ENCODE results near the gene SEC31B. TPM values are rescaled to one million over a fixed set of nuclear protein-coding genes. Genes with fewer than 3 reads are reported as not detected.
A peak's percentile ranks its signal among the peaks of the same experiment; 100 is the strongest.

SEC31B gene
- total RNA-seq, 2 experiments from 2014 or later, result 42.9 to 120 TPM

GRCh38 chr10:100483876-100484666, 35.6 kb downstream of the SEC31B start:
- H3K4me3 Mint-ChIP-seq, result no peak overlapping the region
- no peak for ATAC-seq
- H3K36me3 Mint-ChIP-seq, result peaks cover 9% of the 10 kb centered on the region
- no peak for DNase-seq
- H3K27me3 Mint-ChIP-seq, result peaks cover 19% of the 10 kb centered on the region
- CTCF ChIA-PET, result interaction anchor here (1.1 to 10.3 kb wide), 4 partner anchors 13 to 157 kb away, joined by 3 to 363 read pairs (median 92); partner anchors contain the start of gene SEC31B
- H3K27ac Mint-ChIP-seq, result no peak overlapping the region
- no peaks in the 10 kb centered on the region for H3K9me3 Mint-ChIP-seq (ENCODE audit: low read depth)
- H3K4me1 Mint-ChIP-seq, result peaks cover 22% of the 10 kb centered on the region

DNA sequence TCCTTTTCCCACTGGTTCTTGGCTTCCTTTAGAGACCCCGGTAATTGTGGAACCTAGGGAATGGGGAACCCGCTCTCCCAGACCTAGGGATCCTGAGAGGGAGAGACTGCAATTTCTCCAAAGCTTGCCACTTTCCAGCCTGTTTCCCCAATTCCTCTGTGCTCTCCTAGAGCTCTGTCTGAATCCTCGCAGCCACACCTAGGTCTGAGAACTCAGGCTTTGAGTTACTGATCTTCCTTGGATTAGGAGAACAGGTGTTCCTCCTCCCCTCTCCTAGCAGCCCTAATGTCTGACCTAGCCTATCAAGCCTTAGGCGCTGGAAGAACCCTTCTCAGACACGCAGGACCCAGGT, 36.9 kb downstream of the SEC31B start:
- no peak overlapping the region for H3K27ac Mint-ChIP-seq

GRCh38 chr10:100482181-100482833, 37.4 kb downstream of the SEC31B start:
- Mint-ChIP-seq H3K9me3 (ENCODE audit: low read depth) (no peaks in the 10 kb centered on the region), H3K4me1 (peaks cover 22% of the 10 kb centered on the region), H3K36me3 (peaks cover 5% of the 10 kb centered on the region), H3K4me3 (peak overlapping the region; percentile 74), H3K27ac (peak overlapping the region; percentile 52), H3K27me3 (peaks cover 29% of the 10 kb centered on the region)
- DNase-seq, result peak; percentile 79
- CTCF ChIA-PET, result interaction anchor here (0.6 to 10.3 kb wide), 31 partner anchors 9 to 202 kb away, joined by 3 to 363 read pairs (median 4); partner anchors contain the start of genes HIF1AN, SCD and SEC31B
- peak; percentile 76 for ATAC-seq

More for the DNA sequence above, 36.9 kb downstream of the SEC31B start:
- H3K9me3 Mint-ChIP-seq (ENCODE audit: low read depth), result no peaks in the 10 kb centered on the region
- ATAC-seq (no peak), DNase-seq (no peak)
- peaks cover 29% of the 10 kb centered on the region for H3K27me3 Mint-ChIP-seq
- H3K36me3 Mint-ChIP-seq, result peaks cover 6% of the 10 kb centered on the region
- peaks cover 22% of the 10 kb centered on the region for H3K4me1 Mint-ChIP-seq
- CTCF ChIA-PET, result interaction anchor here (0.8 to 10.3 kb wide), 26 partner anchors 9 to 202 kb away, joined by 3 to 363 read pairs (median 6); partner anchors contain the start of genes HIF1AN, SCD and SEC31B
- H3K4me3 Mint-ChIP-seq, result peak overlapping the region; percentile 74

GRCh38 chr10:100481462-100482081, 38.1 kb downstream of the SEC31B start:
- Mint-ChIP-seq H3K27ac (no peak overlapping the region), H3K9me3 (ENCODE audit: low read depth) (no peaks in the 10 kb centered on the region), H3K36me3 (peaks cover 1% of the 10 kb centered on the region), H3K27me3 (peaks cover 29% of the 10 kb centered on the region), H3K4me1 (peaks cover 22% of the 10 kb centered on the region), H3K4me3 (peak overlapping the region; percentile 74)
- DNase-seq (peak; percentile 94), ATAC-seq (peak; percentile 94)
- CTCF ChIA-PET, result interaction anchor here (0.6 to 10.3 kb wide), 24 partner anchors 8 to 149 kb away, joined by 3 to 363 read pairs (median 6); partner anchors contain the start of genes HIF1AN and SEC31B

- Mint-ChIP-seq H3K4me3 (no peak overlapping the region), H3K27me3 (peaks cover 29% of the 10 kb centered on the region), H3K9me3 (ENCODE audit: low read depth) (no peaks in the 10 kb centered on the region), H3K36me3 (peaks cover 1% of the 10 kb centered on the region), H3K27ac (no peak overlapping the region), H3K4me1 (peaks cover 22% of the 10 kb centered on the region)
- ATAC-seq, result no peak
- DNase-seq, result no peak
- CTCF ChIA-PET, result interaction anchor here (3.4 to 10.3 kb wide), 3 partner anchors 17 to 46 kb away, joined by 33 to 363 read pairs (median 179); partner anchors contain the start of gene SEC31B
These were observed 39.7 kb downstream of the SEC31B start for GRCh38 chr10:100480002-100480401.

DNA sequence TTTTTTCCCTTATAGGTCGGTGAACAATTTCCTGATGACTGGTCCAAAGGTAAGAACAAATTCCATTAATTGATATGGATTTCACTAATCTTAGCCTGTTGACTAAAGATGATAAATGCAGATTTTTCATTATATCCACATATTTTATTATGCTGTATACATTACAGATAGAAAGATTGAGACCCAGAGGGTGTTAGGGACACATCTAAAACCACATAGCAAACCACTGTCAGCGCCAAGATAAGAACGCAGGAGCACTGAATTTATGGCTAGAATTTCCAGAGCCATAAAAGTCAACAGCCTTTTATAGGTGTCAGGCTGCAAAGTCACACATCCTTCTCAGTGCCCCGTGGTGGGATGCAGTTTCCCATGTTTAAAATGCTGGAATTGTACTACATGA, 40.6 kb downstream of the SEC31B start:
- no peak for DNase-seq
- ATAC-seq, result no peak
- peaks cover 29% of the 10 kb centered on the region for H3K27me3 Mint-ChIP-seq
- no peak overlapping the region for H3K4me3 Mint-ChIP-seq
- peaks cover 1% of the 10 kb centered on the region for H3K36me3 Mint-ChIP-seq
- H3K9me3 Mint-ChIP-seq (ENCODE audit: low read depth), result no peaks in the 10 kb centered on the region
- H3K27ac Mint-ChIP-seq, result no peak overlapping the region
- CTCF ChIA-PET, result interaction anchor here (10.3 kb wide), 1 partner anchor 34 kb away, joined by 363 read pairs; the partner anchor contains the start of gene SEC31B
- H3K4me1 Mint-ChIP-seq, result peaks cover 22% of the 10 kb centered on the region

DNA sequence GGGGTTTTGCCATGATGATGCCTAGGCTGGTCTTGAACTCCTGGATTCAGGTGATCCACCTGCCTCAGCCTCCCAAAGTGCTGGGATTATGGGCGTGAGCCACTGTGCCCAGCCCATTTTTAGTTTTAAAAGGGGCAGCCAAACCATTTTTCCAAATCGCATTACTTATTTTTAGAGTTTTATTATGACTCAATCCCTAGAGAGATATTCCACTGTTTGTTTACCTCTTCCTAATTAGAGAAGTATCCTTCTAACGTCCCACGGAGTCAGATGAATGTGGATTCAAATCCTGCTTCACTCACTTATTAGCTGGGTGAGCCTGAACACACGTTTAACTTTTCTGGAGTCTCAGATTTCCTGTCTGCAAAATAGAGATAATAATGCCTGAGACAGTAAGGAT, 41.7 kb downstream of the SEC31B start:
- DNase-seq, result no peak
- H3K4me3 Mint-ChIP-seq, result no peak overlapping the region
- no peaks in the 10 kb centered on the region for H3K9me3 Mint-ChIP-seq (ENCODE audit: low read depth)
- peaks cover 1% of the 10 kb centered on the region for H3K36me3 Mint-ChIP-seq
- H3K27me3 Mint-ChIP-seq, result peaks cover 29% of the 10 kb centered on the region
- CTCF ChIA-PET, result no interaction called here
- ATAC-seq, result no peak
- H3K27ac Mint-ChIP-seq, result no peak overlapping the region
- H3K4me1 Mint-ChIP-seq, result peaks cover 14% of the 10 kb centered on the region

DNA sequence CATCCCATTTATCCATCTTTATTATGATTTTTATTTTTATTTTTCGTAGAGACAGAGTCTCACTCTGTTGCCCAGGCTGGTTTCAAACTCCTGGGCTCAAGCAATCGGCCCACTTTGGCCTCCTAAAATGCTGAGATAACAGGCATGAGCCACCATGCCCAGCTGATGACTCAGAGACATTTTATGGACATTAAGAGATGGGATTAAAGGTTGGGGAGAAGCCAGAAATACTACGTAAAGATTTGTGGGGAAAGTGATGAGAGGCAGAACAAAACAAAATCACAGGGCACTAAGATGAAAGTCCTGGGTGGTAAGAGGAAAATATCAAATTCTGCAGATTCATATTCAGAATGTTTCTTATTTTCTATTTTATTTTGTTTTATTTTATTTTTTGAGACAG, 49.3 kb downstream of the SEC31B start:
- DNase-seq (no peak), ATAC-seq (no peak)
- CTCF ChIA-PET, result interaction anchor here (1.1 kb wide), 1 partner anchor 12 kb away, joined by 3 read pairs; no protein-coding TSS in a partner anchor
- Mint-ChIP-seq H3K4me1 (no peaks in the 10 kb centered on the region), H3K9me3 (ENCODE audit: low read depth) (no peaks in the 10 kb centered on the region), H3K4me3 (no peak overlapping the region), H3K27me3 (peaks cover 14% of the 10 kb centered on the region), H3K27ac (no peak overlapping the region), H3K36me3 (no peaks in the 10 kb centered on the region)

DNA sequence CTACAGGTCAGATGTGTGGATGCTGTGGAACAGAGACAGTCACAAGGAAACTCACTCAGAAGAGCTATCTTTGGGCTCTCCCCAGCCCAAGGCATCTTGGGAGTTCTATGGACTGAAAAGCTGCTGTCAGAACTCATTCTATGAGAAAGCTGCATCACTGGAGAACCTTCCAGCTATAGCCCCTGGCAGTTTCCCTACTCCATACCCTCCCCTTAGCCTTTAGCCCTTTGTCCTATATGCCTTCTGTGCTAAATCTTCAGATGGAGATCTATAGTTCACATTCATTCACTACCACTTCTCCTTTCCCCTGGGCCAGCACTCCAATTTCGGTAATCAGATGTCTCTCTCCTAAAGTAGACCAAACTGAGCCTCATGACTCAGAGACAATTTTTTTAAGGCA, 49.9 kb downstream of the SEC31B start:
- ATAC-seq, result no peak
- H3K9me3 Mint-ChIP-seq (ENCODE audit: low read depth), result no peaks in the 10 kb centered on the region
- H3K27me3 Mint-ChIP-seq, result peaks cover 14% of the 10 kb centered on the region
- no peak for DNase-seq
- H3K36me3 Mint-ChIP-seq, result no peaks in the 10 kb centered on the region
- H3K4me1 Mint-ChIP-seq, result no peaks in the 10 kb centered on the region
- H3K27ac Mint-ChIP-seq, result no peak overlapping the region
- no peak overlapping the region for H3K4me3 Mint-ChIP-seq
- CTCF ChIA-PET, result interaction anchor here (1.1 kb wide), 1 partner anchor 12 kb away, joined by 3 read pairs; no protein-coding TSS in a partner anchor

DNA sequence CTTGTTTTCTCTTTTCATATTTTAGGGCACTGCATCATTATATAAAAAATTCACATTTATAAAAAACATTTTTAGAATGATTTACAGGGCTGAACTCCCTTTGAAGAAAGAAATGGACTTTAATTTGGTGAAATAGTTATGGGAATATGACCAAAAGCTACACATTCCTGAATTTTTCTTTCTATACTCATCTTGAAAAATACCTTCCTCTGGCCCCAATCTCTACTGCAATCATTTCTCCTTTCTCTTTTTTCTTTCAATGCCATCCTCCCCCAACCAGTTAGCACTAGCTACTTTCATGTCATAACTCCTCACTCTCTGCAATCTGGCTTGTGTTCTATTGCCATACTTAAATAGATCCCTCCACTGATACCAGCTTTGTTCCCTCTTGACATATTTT, 50.7 kb downstream of the SEC31B start:
- DNase-seq (no peak), ATAC-seq (no peak)
- CTCF ChIA-PET, result interaction anchor here (1.0 to 1.4 kb wide), 3 partner anchors 13 to 40 kb away, joined by 3 read pairs; no protein-coding TSS in a partner anchor
- Mint-ChIP-seq H3K4me3 (no peak overlapping the region), H3K27ac (no peak overlapping the region), H3K4me1 (no peaks in the 10 kb centered on the region), H3K36me3 (no peaks in the 10 kb centered on the region), H3K9me3 (ENCODE audit: low read depth) (no peaks in the 10 kb centered on the region), H3K27me3 (peaks cover 14% of the 10 kb centered on the region)

GRCh38 chr10:100468322-100468721, 51.3 kb downstream of the SEC31B start:
- Mint-ChIP-seq H3K27ac (no peak overlapping the region), H3K27me3 (peaks cover 14% of the 10 kb centered on the region), H3K4me3 (no peak overlapping the region), H3K9me3 (ENCODE audit: low read depth) (no peaks in the 10 kb centered on the region), H3K4me1 (no peaks in the 10 kb centered on the region), H3K36me3 (no peaks in the 10 kb centered on the region)
- CTCF ChIA-PET, result interaction anchor here (0.8 to 1.4 kb wide), 3 partner anchors 14 to 40 kb away, joined by 3 to 5 read pairs (median 3); no protein-coding TSS in a partner anchor
- DNase-seq (no peak), ATAC-seq (no peak)

GRCh38 chr10:100462709-100463108, 57.0 kb downstream of the SEC31B start, which contains the start of gene WNT8B:
TSS of gene WNT8B (plus strand) at chr10:100463009. CDS start at chr10:100463169, 160 bp downstream.
- H3K4me3 Mint-ChIP-seq, result no peak within 1 kb of the TSS
- no peaks in the 10 kb centered on the region for H3K36me3 Mint-ChIP-seq
- H3K27me3 Mint-ChIP-seq, result peaks cover 29% of the 10 kb centered on the region
- H3K9me3 Mint-ChIP-seq (ENCODE audit: low read depth), result no peaks in the 10 kb centered on the region
- H3K27ac Mint-ChIP-seq, result no peak within 1 kb of the TSS
- H3K4me1 Mint-ChIP-seq, result no peaks in the 10 kb centered on the region
- DNase-seq, result no peak
- CTCF ChIA-PET, result interaction anchor here (0.9 kb wide), 1 partner anchor 56 kb away, joined by 3 read pairs; no protein-coding TSS in a partner anchor
- no peak for ATAC-seq

DNA sequence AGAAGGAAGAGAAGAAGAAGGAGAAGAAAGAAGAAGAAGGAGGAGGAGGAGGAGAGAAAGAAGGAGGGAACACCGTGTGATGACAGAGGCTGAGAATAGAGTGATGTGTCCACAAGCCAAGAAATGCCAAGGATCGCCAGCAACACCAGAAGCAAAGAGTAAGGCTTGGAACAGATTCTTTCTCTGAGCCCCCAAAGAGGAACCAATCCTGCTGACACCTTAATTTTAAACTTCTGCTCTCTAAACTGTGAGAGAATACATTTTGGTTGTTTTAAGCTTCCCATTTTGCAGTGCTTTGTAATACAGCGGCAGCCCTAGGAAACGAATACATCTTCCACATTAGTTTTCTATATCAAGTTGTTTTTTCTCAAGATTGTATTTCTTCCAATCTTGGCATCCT, 70.7 kb downstream of the SEC31B start:
- Mint-ChIP-seq H3K27ac (no peak overlapping the region), H3K4me1 (no peaks in the 10 kb centered on the region)

More for the DNA sequence above, 70.7 kb downstream of the SEC31B start:
- Mint-ChIP-seq H3K27me3 (peaks cover 25% of the 10 kb centered on the region), H3K36me3 (no peaks in the 10 kb centered on the region), H3K9me3 (ENCODE audit: low read depth) (no peaks in the 10 kb centered on the region), H3K4me3 (no peak overlapping the region)
- DNase-seq, result no peak
- CTCF ChIA-PET, result interaction anchor here (1.3 to 1.9 kb wide), 3 partner anchors 11 to 33 kb away, joined by 3 read pairs; no protein-coding TSS in a partner anchor
- no peak for ATAC-seq
